MM.1S (cell line): ENCODE results near the gene SLC13A4.

Experiments
- DNase-seq: peaks from one replicate; pipeline ENCODE4 v3.0.0-alpha.2; 2015
- H2AFZ ChIP-seq: fragments of 300-600 bp; sonication (generic); 2 replicates; pipeline ENCODE4 v1.6.0; 2016; ENCODE audit warnings: antibody characterized with exemption, low read length
- H3F3A ChIP-seq: fragments of 300-600 bp; sonication (generic); 2 replicates; pipeline ENCODE4 v1.6.1; 2016; ENCODE audit warnings: mild to moderate bottlenecking, antibody characterized with exemption, low read length, moderate library complexity, mixed read lengths; ENCODE audit not compliant: insufficient read depth
- H3K27ac ChIP-seq: fragments of 300-600 bp; sonication (generic); 2 replicates; pipeline ENCODE4 v1.5.1; 2016; ENCODE audit warnings: mild to moderate bottlenecking, low read length
- H3K27me3 ChIP-seq: fragments of 300-600 bp; sonication (generic); replicated peaks from 2 replicates; pipeline ENCODE4 v1.6.0; 2016; ENCODE audit warnings: low read length; ENCODE audit not compliant: insufficient read depth
- H3K36me3 ChIP-seq: fragments of 300-600 bp; sonication (generic); replicated peaks from 2 replicates; pipeline ENCODE4 v1.6.1; 2016; ENCODE audit warnings: mild to moderate bottlenecking, low read length, mixed read lengths; ENCODE audit not compliant: insufficient read depth
- H3K4me1 ChIP-seq: fragments of 300-600 bp; sonication (generic); 2 replicates; pipeline ENCODE4 v1.6.1; 2016; ENCODE audit warnings: low read length, mixed read lengths
- H3K4me2 ChIP-seq: fragments of 300-600 bp; sonication (generic); 2 replicates; pipeline ENCODE4 v1.6.0; 2016; ENCODE audit warnings: low read depth, low read length
- H3K4me3 ChIP-seq: fragments of 300-600 bp; sonication (generic); 2 replicates; pipeline ENCODE4 v1.5.1; 2016; ENCODE audit warnings: low read length, mixed read lengths
- H3K79me2 ChIP-seq: fragments of 300-600 bp; sonication (generic); 2 replicates; pipeline ENCODE4 v1.6.1; 2016; ENCODE audit warnings: mixed run types, low read length, mixed read lengths
- H3K9ac ChIP-seq: fragments of 300-600 bp; sonication (generic); 2 replicates; pipeline ENCODE4 v1.6.1; 2016; ENCODE audit warnings: low read length, mixed read lengths
- H3K9me2 ChIP-seq: fragments of 300-600 bp; sonication (generic); replicated peaks from 2 replicates; pipeline ENCODE4 v1.6.1; 2016; ENCODE audit warnings: mild to moderate bottlenecking, low read length, mixed read lengths; ENCODE audit not compliant: insufficient read depth
- H3K9me3 ChIP-seq: fragments of 300-600 bp; sonication (generic); replicated peaks from 2 replicates; pipeline ENCODE4 v1.6.1; 2016; ENCODE audit warnings: mild to moderate bottlenecking, low read length, mixed read lengths; ENCODE audit not compliant: insufficient read depth
- H4K20me1 ChIP-seq: fragments of 300-600 bp; sonication (generic); 2 replicates; pipeline ENCODE4 v1.6.1; 2016; ENCODE audit warnings: mild to moderate bottlenecking, low read length, moderate library complexity, mixed read lengths; ENCODE audit not compliant: insufficient read depth
- CTCF ChIP-seq: fragments of 300-600 bp; sonication (generic); IDR thresholded peaks from 2 replicates; pipeline ENCODE4 v1.5.1; 2016; ENCODE audit warnings: antibody characterized with exemption, low read length, mixed read lengths
- EZH2 ChIP-seq: fragments of 300-600 bp; sonication (generic); optimal IDR thresholded peaks from 2 replicates; pipeline ENCODE3; 2017; ENCODE audit warnings: low read depth, mild to moderate bottlenecking, antibody characterized with exemption, low read length, mixed read lengths
- EZH2phosphoT487 ChIP-seq: fragments of 300-600 bp; sonication (generic); IDR thresholded peaks from 2 replicates; pipeline ENCODE4 v1.6.1; 2018; ENCODE audit warnings: antibody characterized with exemption, low read length

SLC13A4 gene

GRCh38 chr7:135715673-135716072 is 12.3 kb downstream of the SLC13A4 start:
- no peaks in the 10 kb centered on the region for H3K4me1 ChIP-seq
- H3K9ac ChIP-seq, result no peak overlapping the region
- no peak for TF ChIP-seq EZH2
- no peak for TF ChIP-seq CTCF
- no peak for TF ChIP-seq EZH2phosphoT487
- H3F3A ChIP-seq, result no peaks in the 10 kb centered on the region
- H3K9me2 ChIP-seq, result no peaks in the 10 kb centered on the region
- no peaks in the 10 kb centered on the region for H3K9me3 ChIP-seq
- H3K79me2 ChIP-seq, result no peaks in the 10 kb centered on the region
- no peak overlapping the region for H3K4me2 ChIP-seq
- H3K27ac ChIP-seq, result no peak overlapping the region
- H3K36me3 ChIP-seq, result no peaks in the 10 kb centered on the region
- no peaks in the 10 kb centered on the region for H3K27me3 ChIP-seq
- H2AFZ ChIP-seq, result no peak overlapping the region
- H3K4me3 ChIP-seq, result no peak overlapping the region
- no peaks in the 10 kb centered on the region for H4K20me1 ChIP-seq
- no peak for DNase-seq

GRCh38 chr7:135715055-135715522 is 12.9 kb downstream of the SLC13A4 start:
- DNase-seq, result no peak
- Histone ChIP-seq H3F3A (no peaks in the 10 kb centered on the region), H3K36me3 (no peaks in the 10 kb centered on the region), H3K9me3 (no peaks in the 10 kb centered on the region), H2AFZ (no peak overlapping the region), H3K4me2 (no peak overlapping the region), H4K20me1 (no peaks in the 10 kb centered on the region), H3K27ac (no peak overlapping the region), H3K9me2 (no peaks in the 10 kb centered on the region), H3K4me1 (no peaks in the 10 kb centered on the region), H3K9ac (no peak overlapping the region), H3K79me2 (no peaks in the 10 kb centered on the region), H3K27me3 (no peaks in the 10 kb centered on the region), H3K4me3 (no peak overlapping the region)
- no peak for TF ChIP-seq EZH2
- TF ChIP-seq CTCF, result no peak
- TF ChIP-seq EZH2phosphoT487, result no peak

GRCh38 chr7:135714534-135715009 is 13.4 kb downstream of the SLC13A4 start:
- Histone ChIP-seq H3K9me3 (no peaks in the 10 kb centered on the region), H3K4me2 (no peak overlapping the region), H3K27me3 (no peaks in the 10 kb centered on the region), H3K79me2 (no peaks in the 10 kb centered on the region), H2AFZ (no peak overlapping the region), H3K4me1 (no peaks in the 10 kb centered on the region), H3K9me2 (no peaks in the 10 kb centered on the region), H3K27ac (no peak overlapping the region), H3F3A (no peaks in the 10 kb centered on the region), H4K20me1 (no peaks in the 10 kb centered on the region), H3K4me3 (no peak overlapping the region), H3K36me3 (no peaks in the 10 kb centered on the region), H3K9ac (no peak overlapping the region)
- no peak for TF ChIP-seq EZH2
- no peak for TF ChIP-seq EZH2phosphoT487
- TF ChIP-seq CTCF, result no peak
- no peak for DNase-seq
